HepG2 (cell line): ENCODE results near the gene RNF123. TPM values are rescaled to one million over a fixed set of nuclear protein-coding genes. Genes with fewer than 3 reads are reported as not detected.

Experiments
- AGO1 ChIP-seq: fragments of 200-400 bp; formaldehyde crosslinking; IDR thresholded peaks from 2 replicates; pipeline ENCODE4 v1.6.1; 2017; ENCODE audit warnings: mild to moderate bottlenecking, low read depth, low read length, moderate library complexity; ENCODE audit not compliant: poor library complexity, severe bottlenecking
- AGO2 ChIP-seq: fragments of 200-400 bp; formaldehyde crosslinking; optimal IDR thresholded peaks from 2 replicates; pipeline ENCODE3; 2017; ENCODE audit warnings: mild to moderate bottlenecking, low read depth, low read length, moderate library complexity
- BHLHE40 ChIP-seq: IDR thresholded peaks from 2 replicates; pipeline ENCODE4 v1.6.1; 2011; ENCODE audit warnings: low read length, improper control_type of control experiment
- CC2D1A ChIP-seq: sonication (generic); formaldehyde crosslinking; IDR thresholded peaks from 2 replicates; pipeline ENCODE4 v1.8.1; 2023; ENCODE audit warnings: mild to moderate bottlenecking, missing genetic modification reagents
- CEBPG ChIP-seq: IDR thresholded peaks from 2 replicates; pipeline ENCODE4 v1.6.1; 2016
- CHD2 ChIP-seq: IDR thresholded peaks from 2 replicates; pipeline ENCODE4 v1.6.1; 2011; ENCODE audit warnings: low read depth, low read length, improper control_type of control experiment
- EHMT2 ChIP-seq: fragments of 200-600 bp; sonication (generic); IDR thresholded peaks from 2 replicates; pipeline ENCODE4 v1.7.0; 2017; ENCODE audit warnings: antibody characterized with exemption, low read depth, low read length, borderline replicate concordance
- FIP1L1 ChIP-seq: fragments of 200-400 bp; formaldehyde crosslinking; IDR thresholded peaks from 2 replicates; pipeline ENCODE4 v1.6.1; 2018; ENCODE audit warnings: low read depth, mild to moderate bottlenecking, low read length, moderate library complexity, borderline replicate concordance; ENCODE audit not compliant: insufficient read depth
- FOSL2 ChIP-seq: sonication (generic); formaldehyde crosslinking; IDR thresholded peaks from 2 replicates; pipeline ENCODE4 v1.4.0; 2020; ENCODE audit warnings: missing genetic modification reagents
- IKZF4 ChIP-seq: sonication (generic); formaldehyde crosslinking; IDR thresholded peaks from 2 replicates; pipeline ENCODE4 v1.5.1; 2020; ENCODE audit warnings: borderline replicate concordance, mild to moderate bottlenecking, low read depth, missing genetic modification reagents; ENCODE audit errors: not compliant biosample characterization
- MED1 ChIP-seq: sonication (generic); formaldehyde crosslinking; IDR thresholded peaks from 2 replicates; pipeline ENCODE4 v1.4.0; 2020; ENCODE audit warnings: missing genetic modification reagents
- MXD3 ChIP-seq: IDR thresholded peaks from 2 replicates; pipeline ENCODE4 v1.6.1; 2016; ENCODE audit warnings: mild to moderate bottlenecking, missing biosample characterization, missing genetic modification reagents
- MXD4 ChIP-seq: IDR thresholded peaks from 2 replicates; pipeline ENCODE4 v1.6.1; 2016; ENCODE audit warnings: mild to moderate bottlenecking, missing biosample characterization, missing genetic modification reagents
- NRL ChIP-seq: sonication (generic); formaldehyde crosslinking; IDR thresholded peaks from 2 replicates; pipeline ENCODE4 v1.5.0; 2020; ENCODE audit warnings: missing genetic modification reagents, mild to moderate bottlenecking, moderate library complexity, borderline replicate concordance
- PATZ1 ChIP-seq: sonication (generic); formaldehyde crosslinking; IDR thresholded peaks from 2 replicates; pipeline ENCODE4 v1.4.0; 2020; ENCODE audit warnings: missing genetic modification reagents
- PAX8 ChIP-seq: sonication (generic); formaldehyde crosslinking; IDR thresholded peaks from 2 replicates; pipeline ENCODE4 v1.8.0; 2022; ENCODE audit warnings: mild to moderate bottlenecking, missing genetic modification reagents, borderline replicate concordance
- SIN3A ChIP-seq: IDR thresholded peaks from 2 replicates; pipeline ENCODE4 v1.6.1; 2011; ENCODE audit warnings: low read depth, mild to moderate bottlenecking, control low read depth, low read length, borderline replicate concordance
- SRSF1 ChIP-seq: fragments of 200-400 bp; formaldehyde crosslinking; optimal IDR thresholded peaks from 2 replicates; pipeline ENCODE3; 2017; ENCODE audit warnings: mild to moderate bottlenecking, low read depth, low read length, moderate library complexity
- SRSF9 ChIP-seq: fragments of 200-400 bp; formaldehyde crosslinking; IDR thresholded peaks from 2 replicates; pipeline ENCODE4 v1.6.1; 2018; ENCODE audit warnings: borderline replicate concordance, mild to moderate bottlenecking, low read depth, low read length; ENCODE audit not compliant: insufficient read depth, poor library complexity, severe bottlenecking
- ZHX1 ChIP-seq: sonication (generic); formaldehyde crosslinking; IDR thresholded peaks from 2 replicates; pipeline ENCODE4 v1.8.1; 2022; ENCODE audit warnings: low read depth, mild to moderate bottlenecking, missing genetic modification reagents
- ZMYM2 ChIP-seq: sonication (generic); formaldehyde crosslinking; IDR thresholded peaks from 2 replicates; pipeline ENCODE4 v1.8.0; 2022; ENCODE audit warnings: mild to moderate bottlenecking, missing genetic modification reagents
- ZNF207 ChIP-seq: fragments of 450-650 bp; IDR thresholded peaks from 2 replicates; pipeline ENCODE4 v1.6.1; 2016; ENCODE audit warnings: antibody characterized with exemption, borderline replicate concordance
- ZNF225 ChIP-seq: sonication (generic); formaldehyde crosslinking; IDR thresholded peaks from 2 replicates; pipeline ENCODE4 v1.4.0; 2020; ENCODE audit warnings: mild to moderate bottlenecking, missing genetic modification reagents
- ZSCAN21 ChIP-seq: sonication (generic); formaldehyde crosslinking; IDR thresholded peaks from 2 replicates; pipeline ENCODE4 v1.8.0; 2022; ENCODE audit warnings: mild to moderate bottlenecking, missing genetic modification reagents, moderate library complexity, borderline replicate concordance
- polyA plus RNA-seq, 8 experiments: library from polyadenylated mRNA; depleted of rRNA in 3 of 8; stranded (reverse) in 7 of 8; unstranded in 1 of 8; fragments of >200 nt; fragmentation: Illumina TruSeq in 4 of 8; extraction: Trizol in 4 of 8; gene quantifications; 2 replicates each; pipeline versions ENCODE4 v1.2.1 to v1.2.3, GENCODE V29; 2011 to 2016; ENCODE audit warnings: low read depth in 4 of 8, missing spikeins in 1 of 8, mixed read lengths in 1 of 8; ENCODE audit not compliant: insufficient read depth in 1 of 8
- total RNA-seq, 5 experiments: library from RNA; depleted of rRNA; stranded (reverse); fragments of >200 nt; fragmentation: Illumina TruSeq; extraction: Trizol; gene quantifications; 2 replicates each; pipeline ENCODE4 v1.2.3, GENCODE V29; 2016; ENCODE audit warnings: low read depth in 1 of 5

RNF123 gene
- total and polyA plus RNA-seq, 2 of the 13 experiments (the other 11 are each of a cell fraction or from before 2014, with no cell fraction given), result 29.9 to 82.2 TPM

- no peak for TF ChIP-seq ZHX1
- no peak for TF ChIP-seq PAX8 (CRISPR knock-in tag)
- no peak for TF ChIP-seq MXD4
- no peak for TF ChIP-seq AGO1
- TF ChIP-seq SRSF1, result no peak
- peak; percentile 45; the same call in 1 of the 2 replicates for TF ChIP-seq MXD3
- TF ChIP-seq SRSF9, result no peak
- TF ChIP-seq NRL (CRISPR knock-in tag), result no peak
- 0 out of 2 replicates have a peak, but pooled peaks have one; percentile 8 for TF ChIP-seq CEBPG
- no peak; the same call in 1 of the 2 replicates for TF ChIP-seq ZSCAN21 (CRISPR knock-in tag)
- TF ChIP-seq BHLHE40, result no peak
- TF ChIP-seq ZMYM2 (CRISPR knock-in tag), result no peak
- no peak for TF ChIP-seq ZNF207
- no peak for TF ChIP-seq EHMT2
- TF ChIP-seq AGO2, result peak; percentile 47
- no peak for TF ChIP-seq IKZF4 (CRISPR knock-in tag)
- TF ChIP-seq PATZ1 (CRISPR knock-in tag), result peak; percentile 79
- TF ChIP-seq ZNF225, result no peak
- TF ChIP-seq CHD2, result no peak
- TF ChIP-seq FOSL2 (CRISPR knock-in tag), result peak; percentile 14; the same call in 1 of the 2 replicates
- peak; percentile 79 for TF ChIP-seq MED1 (CRISPR knock-in tag)
- TF ChIP-seq FIP1L1, result no peak
- TF ChIP-seq SIN3A, result no peak
- no peak for TF ChIP-seq CC2D1A (CRISPR knock-in tag)
Observed at GRCh38 chr3:49671291-49672288, 17.8 kb upstream of the RNF123 start (continued).
